Lower lobe of right lung (tissue), 2 donors: ENCODE data around the gene AURKAIP1. TPM values are rescaled to one million over a fixed set of nuclear protein-coding genes. Genes with fewer than 3 reads are reported as not detected.
"Not testable (repeated sequence)": the region's sequence is repeated elsewhere in the genome, so short reads cannot be mapped to it uniquely, and the experiment has no call there.

Experiments
- ATAC-seq, 2 donors: fragments of 200-7000 bp; cut with Tn5 transposase; one replicate each; pipeline ENCODE4 v1.9.1; 2020 to 2022; ENCODE audit warnings: mild to moderate bottlenecking in 2 of 2, moderate library complexity in 2 of 2
- DNase-seq: peaks from one replicate; pipeline ENCODE4 v3.0.0-alpha.2; 2020
- H3K27ac ChIP-seq: fragments of 200-600 bp; one replicate; pipeline ENCODE4 v1.8.0; 2022
- H3K27me3 ChIP-seq: fragments of 200-600 bp; one replicate; pipeline ENCODE4 v1.8.0; 2022; ENCODE audit warnings: low read depth
- H3K36me3 ChIP-seq: fragments of 200-600 bp; one replicate; pipeline ENCODE4 v1.8.0; 2022; ENCODE audit warnings: mild to moderate bottlenecking
- H3K4me1 ChIP-seq: fragments of 200-600 bp; one replicate; pipeline ENCODE4 v1.8.0; 2022
- H3K4me3 ChIP-seq: fragments of 200-600 bp; one replicate; pipeline ENCODE4 v1.8.0; 2022; ENCODE audit warnings: mild to moderate bottlenecking
- H3K9me3 ChIP-seq: fragments of 200-600 bp; one replicate; pipeline ENCODE4 v1.8.0; 2022
- intact Hi-C: fragments of 100-400 bp; cut with DNase I; formaldehyde crosslinking; loops from one replicate; pipeline ENCODE4 v1.11.0; 2022
- total RNA-seq: library from RNA; stranded (reverse); fragmentation: NEBNext Ultra II Directional; extraction: Animal tissue kit (Norgen Biotek cat#: 25700); gene quantifications from one replicate; pipeline ENCODE4 v1.2.1, GENCODE V29; 2021
- TF ChIP-seq, protein P1 (sequence below): fragments of 200-600 bp; IDR thresholded peaks from one replicate; pipeline ENCODE4 v1.8.0; 2022; ENCODE audit warnings: antibody characterized with exemption, mild to moderate bottlenecking
- donor health status: DM: no; HTN: yes; CAD: no; lungs with severe emphysema.

AURKAIP1 gene
- total RNA-seq, 1 donor from 2014 or later, result 82.4 TPM

DNA sequence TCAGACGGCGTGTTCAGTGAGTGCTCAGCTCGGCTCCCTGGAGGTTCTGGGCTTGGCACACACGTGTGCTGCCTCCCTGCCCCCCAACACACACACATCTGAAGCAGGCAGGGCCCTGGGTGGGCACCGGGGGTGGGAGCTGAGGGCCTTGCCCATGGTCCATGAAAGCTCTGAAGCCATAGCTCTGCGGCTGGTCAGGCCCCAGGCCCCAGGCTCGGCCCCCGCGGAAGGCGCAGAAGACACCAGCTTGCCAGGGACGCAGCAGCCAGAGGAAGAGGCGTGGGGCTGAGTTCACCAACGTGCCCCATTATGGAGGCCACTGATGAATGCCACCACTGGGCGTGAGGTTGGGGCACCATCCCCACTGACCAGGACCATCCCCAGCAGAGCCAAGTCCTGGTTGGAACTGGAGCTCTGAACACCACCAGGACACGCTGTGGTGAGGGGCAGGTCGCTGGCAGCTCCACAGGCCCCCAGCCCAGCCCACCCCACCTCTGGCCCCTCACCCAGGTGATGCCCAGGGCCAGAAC is 4.2 kb downstream of the AURKAIP1 start:
- Histone ChIP-seq H3K36me3 (peaks cover 13% of the 10 kb centered on the region), H3K9me3 (no peaks in the 10 kb centered on the region), H3K4me1 (peaks cover 36% of the 10 kb centered on the region), H3K4me3 (no peak overlapping the region), H3K27me3 (no peaks in the 10 kb centered on the region), H3K27ac (no peak overlapping the region)
- ATAC-seq, result no peak
- intact Hi-C loops, result no loop called here
- TF ChIP-seq, protein P1, sequence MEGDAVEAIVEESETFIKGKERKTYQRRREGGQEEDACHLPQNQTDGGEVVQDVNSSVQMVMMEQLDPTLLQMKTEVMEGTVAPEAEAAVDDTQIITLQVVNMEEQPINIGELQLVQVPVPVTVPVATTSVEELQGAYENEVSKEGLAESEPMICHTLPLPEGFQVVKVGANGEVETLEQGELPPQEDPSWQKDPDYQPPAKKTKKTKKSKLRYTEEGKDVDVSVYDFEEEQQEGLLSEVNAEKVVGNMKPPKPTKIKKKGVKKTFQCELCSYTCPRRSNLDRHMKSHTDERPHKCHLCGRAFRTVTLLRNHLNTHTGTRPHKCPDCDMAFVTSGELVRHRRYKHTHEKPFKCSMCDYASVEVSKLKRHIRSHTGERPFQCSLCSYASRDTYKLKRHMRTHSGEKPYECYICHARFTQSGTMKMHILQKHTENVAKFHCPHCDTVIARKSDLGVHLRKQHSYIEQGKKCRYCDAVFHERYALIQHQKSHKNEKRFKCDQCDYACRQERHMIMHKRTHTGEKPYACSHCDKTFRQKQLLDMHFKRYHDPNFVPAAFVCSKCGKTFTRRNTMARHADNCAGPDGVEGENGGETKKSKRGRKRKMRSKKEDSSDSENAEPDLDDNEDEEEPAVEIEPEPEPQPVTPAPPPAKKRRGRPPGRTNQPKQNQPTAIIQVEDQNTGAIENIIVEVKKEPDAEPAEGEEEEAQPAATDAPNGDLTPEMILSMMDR, result no peak
- DNase-seq, result no peak

DNA sequence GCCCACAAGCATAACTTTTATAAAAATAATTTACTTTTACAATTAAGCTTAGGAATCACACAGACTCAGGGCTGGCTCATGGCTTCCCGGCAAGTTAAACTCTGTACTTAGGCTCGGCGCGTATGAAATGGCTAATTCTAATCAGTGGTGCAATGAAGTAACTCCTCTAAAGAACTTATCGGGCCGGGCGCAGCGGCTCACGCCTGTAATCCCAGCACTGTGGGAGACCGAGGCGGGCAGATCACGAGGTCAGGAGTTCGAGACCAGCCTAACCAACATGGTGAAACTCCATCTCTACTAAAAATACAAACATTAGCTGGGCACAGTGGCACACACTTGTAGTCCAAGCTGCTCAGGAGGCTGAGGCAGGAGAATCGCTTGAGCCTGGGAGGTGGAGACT is 4.9 kb downstream of the AURKAIP1 start:
- H3K4me3 ChIP-seq, ATAC-seq, H3K27ac ChIP-seq, H3K9me3 ChIP-seq, H3K27me3 ChIP-seq, DNase-seq, intact Hi-C loops: not testable (repeated sequence)
- Histone ChIP-seq H3K36me3 (peaks cover 13% of the 10 kb centered on the region), H3K4me1 (peaks cover 34% of the 10 kb centered on the region)

DNA sequence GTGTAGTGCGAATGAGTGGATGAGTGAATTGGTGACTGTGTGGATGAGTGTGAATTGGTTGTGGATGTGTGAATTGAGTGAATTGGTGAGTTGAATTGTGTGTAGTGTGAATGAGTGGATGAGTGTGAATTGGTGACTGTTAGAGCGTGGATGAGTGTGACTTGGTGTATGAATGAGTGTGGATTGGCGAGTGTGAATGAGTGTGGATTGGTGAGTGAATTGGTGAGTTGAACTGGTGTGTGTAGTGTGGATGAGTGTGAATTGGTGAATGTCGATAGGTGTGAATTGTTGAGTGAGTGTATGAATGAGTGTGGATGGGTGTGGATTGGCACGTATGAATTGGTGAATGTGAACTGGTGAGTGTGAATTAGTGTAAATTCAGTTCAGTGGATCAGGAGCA is 7.7 kb downstream of the AURKAIP1 start:
- TF ChIP-seq, protein P1, result no peak
- DNase-seq (no peak), ATAC-seq (no peak)
- no peaks in the 10 kb centered on the region for H3K36me3 ChIP-seq
- H3K4me3 ChIP-seq, result no peak overlapping the region
- H3K4me1 ChIP-seq, result peaks cover 14% of the 10 kb centered on the region
- no peaks in the 10 kb centered on the region for H3K9me3 ChIP-seq
- no peaks in the 10 kb centered on the region for H3K27me3 ChIP-seq
- H3K27ac ChIP-seq, result no peak overlapping the region
- intact Hi-C loops, result no loop called here

DNA sequence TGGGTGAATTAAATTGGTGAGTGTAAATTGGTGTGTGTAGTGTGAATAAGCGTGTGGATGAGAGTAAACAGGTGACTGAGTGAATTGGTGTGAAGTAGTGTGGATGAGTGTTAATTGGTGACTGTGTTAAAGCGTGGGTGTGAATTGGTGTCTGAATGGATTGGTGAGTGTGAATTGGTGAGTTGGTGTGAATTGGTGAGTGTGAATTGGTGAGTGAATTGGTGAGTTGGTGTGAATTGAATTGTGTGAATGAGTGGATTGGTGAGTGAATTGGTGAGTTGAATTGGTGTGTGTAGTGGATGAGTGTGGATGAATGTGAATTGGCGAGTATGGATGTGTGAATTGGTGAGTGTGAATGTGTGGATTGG is 8.3 kb downstream of the AURKAIP1 start:
- intact Hi-C loops, result no loop called here

DNA sequence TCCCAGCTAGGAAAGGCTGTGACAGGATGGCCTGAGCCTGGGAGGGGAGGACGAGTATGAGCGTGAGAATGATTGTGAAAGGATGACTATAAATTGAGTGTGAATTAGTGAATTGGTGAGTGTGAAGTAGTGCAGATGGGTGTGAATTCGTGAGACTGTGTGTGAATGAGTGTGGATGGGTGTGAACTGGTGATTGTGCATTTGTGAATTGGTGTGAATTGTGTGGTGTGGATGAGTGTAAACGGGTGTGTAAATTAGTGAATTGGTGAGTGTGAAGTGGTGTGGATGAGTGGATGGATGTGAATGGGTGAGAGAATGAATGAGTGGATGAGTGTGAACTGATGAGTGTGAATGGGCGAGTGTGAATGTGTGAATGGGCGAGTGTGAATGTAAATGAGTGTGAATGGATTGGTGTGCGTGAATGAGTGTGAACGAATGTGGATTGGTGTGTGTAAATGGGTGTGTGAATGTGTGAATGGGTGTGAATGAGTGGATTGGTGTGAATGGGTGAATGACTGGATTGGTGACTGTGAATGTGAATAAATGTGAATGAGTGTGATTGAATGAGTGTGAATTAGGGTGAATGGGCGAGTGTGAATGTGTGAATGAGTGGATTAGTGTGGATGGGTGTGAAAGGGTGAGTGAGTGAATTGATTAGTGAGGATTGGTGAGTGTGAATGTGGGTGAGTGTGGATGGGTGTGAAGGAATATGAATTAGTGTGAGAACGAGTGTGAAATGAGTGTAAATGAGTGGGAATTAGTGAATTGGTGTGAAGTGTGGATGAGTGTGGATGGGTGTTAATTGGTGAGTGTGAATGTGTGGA is 8.9 kb downstream of the AURKAIP1 start:
- TF ChIP-seq, protein P1, result no peak
- Histone ChIP-seq H3K4me1 (peaks cover 3% of the 10 kb centered on the region), H3K27me3 (no peaks in the 10 kb centered on the region), H3K27ac (no peak overlapping the region), H3K4me3 (no peak overlapping the region), H3K9me3 (no peaks in the 10 kb centered on the region), H3K36me3 (no peaks in the 10 kb centered on the region)
- intact Hi-C loops, result no loop called here
- no peak for ATAC-seq
- DNase-seq, result no peak

More for the DNA sequence above, 8.3 kb downstream of the AURKAIP1 start:
- no peaks in the 10 kb centered on the region for H3K9me3 ChIP-seq
- DNase-seq (no peak), ATAC-seq (no peak)
- no peaks in the 10 kb centered on the region for H3K27me3 ChIP-seq
- H3K4me3 ChIP-seq, result no peak overlapping the region
- H3K36me3 ChIP-seq, result no peaks in the 10 kb centered on the region
- TF ChIP-seq, protein P1, result no peak
- peaks cover 7% of the 10 kb centered on the region for H3K4me1 ChIP-seq
- no peak overlapping the region for H3K27ac ChIP-seq

DNA sequence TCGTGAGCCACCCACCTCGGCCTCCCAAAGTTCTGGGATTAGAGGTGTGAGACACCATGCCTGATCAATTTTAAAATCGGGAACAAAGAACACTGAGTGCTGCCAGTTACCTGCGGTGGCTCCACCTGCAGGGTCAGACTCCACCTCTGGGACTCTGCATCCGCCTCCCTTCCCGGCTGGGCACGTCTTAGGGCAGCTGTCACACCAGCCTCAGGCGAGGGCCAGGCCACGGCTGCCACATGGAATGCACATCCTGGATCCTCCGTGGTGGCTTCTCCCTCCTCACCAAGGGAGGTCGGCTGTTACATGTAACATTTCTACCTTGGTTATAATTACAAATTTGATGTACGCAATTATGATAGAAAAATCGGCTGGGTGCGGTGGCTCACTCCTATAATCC is 10.7 kb downstream of the AURKAIP1 start:
- Histone ChIP-seq H3K9me3 (no peaks in the 10 kb centered on the region), H3K4me1 (peaks cover 19% of the 10 kb centered on the region), H3K27ac (no peak overlapping the region), H3K36me3 (no peaks in the 10 kb centered on the region), H3K27me3 (peaks cover 3% of the 10 kb centered on the region), H3K4me3 (no peak overlapping the region)
- intact Hi-C loops, result no loop called here
- ATAC-seq (no peak), DNase-seq (no peak)
- TF ChIP-seq, protein P1, result no peak
